ENCODE data around the gene REC8. TPM values are rescaled to one million over a fixed set of nuclear protein-coding genes. Genes with fewer than 3 reads are reported as not detected.

REC8 gene
- polyA plus RNA-seq, 1 donor (not counting 4 experiments of a cell fraction or from before 2014, with no cell fraction given), result 6.3 TPM

- Histone ChIP-seq H3K4me2 (ENCODE audit: control insufficient read depth, extremely low read depth, insufficient read depth, low read depth, low read length) (no peak overlapping the region), H3K36me3 (ENCODE audit: control insufficient read depth in 2 of 2, extremely low read depth in 1 of 2, insufficient read depth in 2 of 2, low read length in 2 of 2) (peaks cover 9 to 14% of the 10 kb centered on the region in 2 experiments), H3K9me1 (ENCODE audit: control insufficient read depth, extremely low read depth, insufficient read depth, low read length) (no peaks in the 10 kb centered on the region), H3K27me3 (ENCODE audit: control insufficient read depth, extremely low read depth, insufficient read depth, low read length) (no peaks in the 10 kb centered on the region), H3K4me3 (ENCODE audit: control insufficient read depth in 2 of 3, extremely low read depth in 1 of 3, insufficient read depth in 2 of 3, low read depth in 1 of 3, low read length in 3 of 3) (no peak overlapping the region), H3K79me2 (ENCODE audit: control insufficient read depth, insufficient read depth, low read length) (peaks cover 10% of the 10 kb centered on the region), H3K9me3 (ENCODE audit: control insufficient read depth, low read depth, low read length) (no peaks in the 10 kb centered on the region), H3K4me1 (ENCODE audit: control insufficient read depth, extremely low read depth, insufficient read depth, low read length) (peaks cover 22% of the 10 kb centered on the region), H3K27ac (ENCODE audit: control insufficient read depth, insufficient read depth, low read length) (no peak overlapping the region), H4K20me1 (ENCODE audit: control insufficient read depth, extremely low read depth, insufficient read depth, low read length) (no peaks in the 10 kb centered on the region), H3K9ac (ENCODE audit: control insufficient read depth, extremely low read depth, insufficient read depth, low read length) (no peak overlapping the region), H2AFZ (ENCODE audit: control insufficient read depth, low read length) (no peak overlapping the region)
- dilution Hi-C loops (cut with MboI; ENCODE audit: extremely low pct_ligation_motif_present, low sequenced_read_pairs), result no loop called here
- FAIRE-seq (no peak), DNase-seq (ENCODE audit: low read depth, low spot score) (no peak)
- TF ChIP-seq CTCF (optimal IDR thresholded peaks at IDR 0.05 in 1 of 3, IDR thresholded peaks at IDR 0.05 in 1 of 3, conservative IDR thresholded peaks at IDR 0.05 in 1 of 3; ENCODE audit: extremely low read depth in 1 of 3, insufficient read depth in 2 of 3, low read length in 3 of 3) (no peak), EZH2 (IDR thresholded peaks at IDR 0.05; ENCODE audit: low read length) (no peak)
Observed at GRCh38 chr14:24133735-24134134, 38.1 kb upstream of the REC8 start.

DNA sequence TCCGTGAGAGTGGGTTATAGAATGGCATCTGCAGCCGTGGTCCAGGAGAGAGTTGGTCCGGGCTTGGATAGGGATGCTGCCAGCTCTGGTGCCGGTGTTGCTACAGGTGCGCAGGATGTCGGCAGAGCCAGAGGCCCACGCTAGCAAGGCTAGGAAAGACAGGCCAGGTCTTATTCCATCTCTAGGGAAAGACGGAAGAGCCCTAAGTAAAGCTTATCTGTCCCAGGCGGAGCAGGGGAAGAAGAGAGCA lies 36.4 kb upstream of the REC8 start:
- FAIRE-seq, result no peak
- TF ChIP-seq EZH2 (IDR thresholded peaks at IDR 0.05; ENCODE audit: low read length) (no peak), CTCF (optimal IDR thresholded peaks at IDR 0.05 in 1 of 3, IDR thresholded peaks at IDR 0.05 in 1 of 3, conservative IDR thresholded peaks at IDR 0.05 in 1 of 3; ENCODE audit: extremely low read depth in 1 of 3, insufficient read depth in 2 of 3, low read length in 3 of 3) (no peak)
- dilution Hi-C loops (cut with MboI; ENCODE audit: extremely low pct_ligation_motif_present, low sequenced_read_pairs), result no loop called here

More for the DNA sequence above, 36.4 kb upstream of the REC8 start:
- Histone ChIP-seq H3K79me2 (ENCODE audit: control insufficient read depth, insufficient read depth, low read length) (peaks cover 25% of the 10 kb centered on the region), H3K4me2 (ENCODE audit: control insufficient read depth, extremely low read depth, insufficient read depth, low read depth, low read length) (peak overlapping the region; percentile 68), H3K9me1 (ENCODE audit: control insufficient read depth, extremely low read depth, insufficient read depth, low read length) (peaks cover 2% of the 10 kb centered on the region), H3K4me1 (ENCODE audit: control insufficient read depth, extremely low read depth, insufficient read depth, low read length) (peaks cover 28% of the 10 kb centered on the region), H3K36me3 (ENCODE audit: control insufficient read depth in 2 of 2, extremely low read depth in 1 of 2, insufficient read depth in 2 of 2, low read length in 2 of 2) (peaks cover 12 to 21% of the 10 kb centered on the region in 2 experiments), H3K9me3 (ENCODE audit: control insufficient read depth, low read depth, low read length) (no peaks in the 10 kb centered on the region), H4K20me1 (ENCODE audit: control insufficient read depth, extremely low read depth, insufficient read depth, low read length) (no peaks in the 10 kb centered on the region), H3K27ac (ENCODE audit: control insufficient read depth, insufficient read depth, low read length) (no peak overlapping the region), H3K4me3 (ENCODE audit: control insufficient read depth in 2 of 3, extremely low read depth in 1 of 3, insufficient read depth in 2 of 3, low read depth in 1 of 3, low read length in 3 of 3) (peak overlapping the region; percentile 49 to 88 (median 85)), H3K27me3 (ENCODE audit: control insufficient read depth, extremely low read depth, insufficient read depth, low read length) (no peaks in the 10 kb centered on the region), H2AFZ (ENCODE audit: control insufficient read depth, low read length) (peak overlapping the region; percentile 38), H3K9ac (ENCODE audit: control insufficient read depth, extremely low read depth, insufficient read depth, low read length) (peak overlapping the region; percentile 25)
- no peak for DNase-seq (ENCODE audit: low read depth, low spot score)

Measured in keratinocyte (primary cell).